ENCODE data around the gene PERCC1. TPM values are rescaled to one million over a fixed set of nuclear protein-coding genes. Genes with fewer than 3 reads are reported as not detected.

Gene PERCC1
- total RNA-seq, 1 experiment from 2014 or later, result not detected

- Mint-ChIP-seq H3K9me3 (ENCODE audit: low read depth, unreplicated experiment) (no peaks in the 10 kb centered on the region), H3K4me3 (ENCODE audit: low read depth, unreplicated experiment) (no peak overlapping the region), H3K27ac (ENCODE audit: unreplicated experiment) (no peak overlapping the region), H3K4me1 (ENCODE audit: low read depth, unreplicated experiment) (no peaks in the 10 kb centered on the region), H3K36me3 (ENCODE audit: insufficient read depth, unreplicated experiment) (peaks cover 48% of the 10 kb centered on the region), H3K27me3 (ENCODE audit: unreplicated experiment) (no peaks in the 10 kb centered on the region)
- DNase-seq, result no peak
- intact Hi-C loops (cut with micrococcal nuclease; ENCODE audit: unreplicated experiment), result no loop called here
- no TSS peak for BruUV-seq (replicated peaks)
- TF ChIP-seq CTCF (IDR thresholded peaks at IDR 0.05; ENCODE audit: unreplicated experiment), result no peak
- CTCF ChIA-PET, result no interaction called here
Measured at GRCh38 chr16:1451702-1452392, 21.0 kb downstream of the PERCC1 start.

GRCh38 chr16:1452530-1452929, 21.7 kb downstream of the PERCC1 start:
- no peaks in the 10 kb centered on the region for H3K27me3 Mint-ChIP-seq (ENCODE audit: unreplicated experiment)
- H3K9me3 Mint-ChIP-seq (ENCODE audit: low read depth, unreplicated experiment), result no peaks in the 10 kb centered on the region
- CTCF ChIA-PET, result no interaction called here
- DNase-seq, result no peak
- no peak overlapping the region for H3K4me3 Mint-ChIP-seq (ENCODE audit: low read depth, unreplicated experiment)
- no peak overlapping the region for H3K27ac Mint-ChIP-seq (ENCODE audit: unreplicated experiment)
- no peaks in the 10 kb centered on the region for H3K4me1 Mint-ChIP-seq (ENCODE audit: low read depth, unreplicated experiment)
- no TSS peak for BruUV-seq (replicated peaks)
- intact Hi-C loops (cut with micrococcal nuclease; ENCODE audit: unreplicated experiment), result no loop called here
- no peak for TF ChIP-seq CTCF (IDR thresholded peaks at IDR 0.05; ENCODE audit: unreplicated experiment)
- peaks cover 48% of the 10 kb centered on the region for H3K36me3 Mint-ChIP-seq (ENCODE audit: insufficient read depth, unreplicated experiment)

- H3K4me1 Mint-ChIP-seq (ENCODE audit: low read depth, unreplicated experiment), result no peaks in the 10 kb centered on the region
- H3K4me3 Mint-ChIP-seq (ENCODE audit: low read depth, unreplicated experiment), result no peak overlapping the region
- intact Hi-C loops (cut with micrococcal nuclease; ENCODE audit: unreplicated experiment), result no loop called here
- H3K27me3 Mint-ChIP-seq (ENCODE audit: unreplicated experiment), result no peaks in the 10 kb centered on the region
- peaks cover 48% of the 10 kb centered on the region for H3K36me3 Mint-ChIP-seq (ENCODE audit: insufficient read depth, unreplicated experiment)
- DNase-seq, result no peak
- H3K27ac Mint-ChIP-seq (ENCODE audit: unreplicated experiment), result no peak overlapping the region
- no peak for TF ChIP-seq CTCF (IDR thresholded peaks at IDR 0.05; ENCODE audit: unreplicated experiment)
- no TSS peak for BruUV-seq (replicated peaks)
- no peaks in the 10 kb centered on the region for H3K9me3 Mint-ChIP-seq (ENCODE audit: low read depth, unreplicated experiment)
- CTCF ChIA-PET, result no interaction called here
Measured at GRCh38 chr16:1453316-1453715, 22.4 kb downstream of the PERCC1 start.

- no TSS peak for BruUV-seq (replicated peaks)
- DNase-seq, result no peak
- intact Hi-C loops (cut with micrococcal nuclease; ENCODE audit: unreplicated experiment), result no loop called here
- H3K4me3 Mint-ChIP-seq (ENCODE audit: low read depth, unreplicated experiment), result no peak overlapping the region
- no peaks in the 10 kb centered on the region for H3K27me3 Mint-ChIP-seq (ENCODE audit: unreplicated experiment)
- no peaks in the 10 kb centered on the region for H3K4me1 Mint-ChIP-seq (ENCODE audit: low read depth, unreplicated experiment)
- TF ChIP-seq CTCF (IDR thresholded peaks at IDR 0.05; ENCODE audit: unreplicated experiment), result no peak
- H3K36me3 Mint-ChIP-seq (ENCODE audit: insufficient read depth, unreplicated experiment), result peaks cover 42% of the 10 kb centered on the region
- H3K9me3 Mint-ChIP-seq (ENCODE audit: low read depth, unreplicated experiment), result no peaks in the 10 kb centered on the region
- no peak overlapping the region for H3K27ac Mint-ChIP-seq (ENCODE audit: unreplicated experiment)
- CTCF ChIA-PET, result interaction anchor here (0.6 to 1.2 kb wide), 2 partner anchors 10 to 14 kb away, joined by 4 to 7 read pairs; partner anchors contain the start of gene CCDC154
Measured at GRCh38 chr16:1454561-1454960, 23.7 kb downstream of the PERCC1 start.
